Breast epithelium (tissue), 3 donors: Measurements from ENCODE around the gene DPEP1.

Experiments used
- POLR2A ChIP-seq: fragments of 450-650 bp; IDR thresholded peaks from one replicate; pipeline ENCODE4 v1.6.1; 2016; ENCODE audit warnings: antibody characterized with exemption, mild to moderate bottlenecking, moderate library complexity
- TF ChIP-seq, protein P1 (sequence below), 3 donors: fragments of 450-650 bp; IDR thresholded peaks; one replicate each; pipeline ENCODE4 v1.5.1; 2016 to 2017; ENCODE audit warnings: antibody characterized with exemption in 3 of 3, mild to moderate bottlenecking in 3 of 3, moderate library complexity in 3 of 3

DNA sequence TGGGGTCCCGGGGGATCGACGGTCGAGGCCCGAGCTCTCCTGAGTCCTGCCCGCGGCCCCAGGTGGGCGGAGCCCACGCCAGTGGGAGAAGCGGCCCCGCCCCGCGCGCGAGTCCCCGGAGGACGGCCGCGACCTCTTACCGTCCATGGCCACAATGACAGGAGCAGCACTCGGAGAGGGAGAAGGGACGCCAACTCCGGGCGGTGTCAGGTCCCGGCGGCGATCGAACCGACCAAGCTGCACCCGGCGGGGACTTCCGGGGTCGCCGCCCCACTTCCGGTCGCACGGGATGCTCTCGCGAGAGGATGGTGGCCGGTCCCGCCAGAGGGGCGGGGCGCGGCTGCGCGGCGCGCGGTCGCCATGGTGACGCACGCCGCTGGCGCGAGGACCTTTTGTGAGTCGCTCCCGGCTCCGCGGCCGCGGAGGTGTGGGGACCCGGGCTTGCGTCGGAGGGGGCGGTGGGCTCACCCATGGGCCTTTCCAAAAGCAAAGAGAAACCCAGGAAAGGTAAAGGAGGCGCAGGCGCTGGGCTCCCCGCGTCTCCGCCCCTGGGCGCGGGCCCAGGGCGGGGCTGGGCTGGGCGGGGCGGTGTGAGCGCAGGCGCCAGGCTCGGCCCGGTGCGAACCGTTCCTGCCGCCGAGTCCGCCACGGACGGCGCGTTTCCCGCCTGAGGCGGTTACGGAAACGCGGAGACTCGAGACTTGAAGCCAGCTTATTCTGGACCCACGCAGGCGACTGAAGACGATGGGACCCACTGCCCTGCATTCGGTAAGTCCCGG lies 44.2 kb downstream of the DPEP1 start, which contains the start of the genes CHMP1A and SPATA33:
- TF ChIP-seq, protein P1, sequence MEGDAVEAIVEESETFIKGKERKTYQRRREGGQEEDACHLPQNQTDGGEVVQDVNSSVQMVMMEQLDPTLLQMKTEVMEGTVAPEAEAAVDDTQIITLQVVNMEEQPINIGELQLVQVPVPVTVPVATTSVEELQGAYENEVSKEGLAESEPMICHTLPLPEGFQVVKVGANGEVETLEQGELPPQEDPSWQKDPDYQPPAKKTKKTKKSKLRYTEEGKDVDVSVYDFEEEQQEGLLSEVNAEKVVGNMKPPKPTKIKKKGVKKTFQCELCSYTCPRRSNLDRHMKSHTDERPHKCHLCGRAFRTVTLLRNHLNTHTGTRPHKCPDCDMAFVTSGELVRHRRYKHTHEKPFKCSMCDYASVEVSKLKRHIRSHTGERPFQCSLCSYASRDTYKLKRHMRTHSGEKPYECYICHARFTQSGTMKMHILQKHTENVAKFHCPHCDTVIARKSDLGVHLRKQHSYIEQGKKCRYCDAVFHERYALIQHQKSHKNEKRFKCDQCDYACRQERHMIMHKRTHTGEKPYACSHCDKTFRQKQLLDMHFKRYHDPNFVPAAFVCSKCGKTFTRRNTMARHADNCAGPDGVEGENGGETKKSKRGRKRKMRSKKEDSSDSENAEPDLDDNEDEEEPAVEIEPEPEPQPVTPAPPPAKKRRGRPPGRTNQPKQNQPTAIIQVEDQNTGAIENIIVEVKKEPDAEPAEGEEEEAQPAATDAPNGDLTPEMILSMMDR (IDR thresholded peaks at IDR 0.05): no peak
- peak; percentile 40 for TF ChIP-seq POLR2A
